Measurements from ENCODE around the gene MT1A. TPM values are rescaled to one million over a fixed set of nuclear protein-coding genes. Genes with fewer than 3 reads are reported as not detected.
A peak's percentile ranks its signal among the peaks of the same experiment; 100 is the strongest.

Gene MT1A
- total RNA-seq, 1 donor from 2014 or later, result not detected

DNA sequence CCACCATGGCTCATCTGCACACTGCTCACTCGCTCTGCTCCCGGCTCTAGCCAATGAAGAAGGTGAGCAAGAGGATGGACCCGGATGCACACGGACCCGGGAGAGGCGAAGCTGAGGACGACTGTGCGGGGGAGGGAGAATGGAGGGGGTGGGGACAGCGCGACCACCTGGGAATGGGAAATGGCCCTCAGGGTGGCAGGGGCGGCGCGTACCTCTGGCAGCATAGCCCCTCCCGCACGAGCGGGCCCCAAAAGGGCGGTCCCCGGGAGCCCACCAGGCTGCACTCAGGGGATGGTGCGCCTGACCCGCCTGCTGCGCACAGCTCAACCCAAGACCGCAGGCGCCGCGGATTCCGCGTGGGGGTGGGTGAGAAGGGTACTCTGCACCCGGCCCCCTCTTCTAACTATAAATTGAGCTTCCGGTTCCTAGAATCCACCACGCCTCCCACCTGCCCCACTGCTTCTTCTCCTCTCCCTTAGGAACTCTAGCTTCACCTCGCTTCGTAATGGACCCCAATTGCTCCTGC lies 37.3 kb downstream of the MT1A start:
- DNase-seq (ENCODE audit: low read depth) (no peak), FAIRE-seq (no peak)
- Mint-ChIP-seq H3K36me3 (ENCODE audit: low read depth, unreplicated experiment) (peaks cover 2% of the 10 kb centered on the region), H3K27me3 (ENCODE audit: low read depth, unreplicated experiment) (peaks cover 86% of the 10 kb centered on the region), H3K4me1 (ENCODE audit: low read depth, unreplicated experiment) (no peaks in the 10 kb centered on the region), H3K4me3 (ENCODE audit: unreplicated experiment) (no peak overlapping the region), H3K9me3 (ENCODE audit: unreplicated experiment) (no peaks in the 10 kb centered on the region), H3K27ac (ENCODE audit: unreplicated experiment) (no peak overlapping the region)
- no peak overlapping the region for H2AFZ ChIP-seq (ENCODE audit: low read depth, low read length)
- peaks cover 53% of the 10 kb centered on the region for H3K27me3 ChIP-seq (ENCODE audit: insufficient read depth, low read length)
- H3K27ac ChIP-seq (ENCODE audit: low read depth, low read length), result no peak overlapping the region
- peaks cover 6% of the 10 kb centered on the region for H3K4me1 ChIP-seq (ENCODE audit: insufficient read depth, low read length)
- H4K20me1 ChIP-seq (ENCODE audit: insufficient read depth, low read length), result no peaks in the 10 kb centered on the region
- no peaks in the 10 kb centered on the region for H3K9me3 ChIP-seq (ENCODE audit: insufficient read depth, low read depth, low read length)
- H3K79me2 ChIP-seq (ENCODE audit: insufficient read depth, low read length), result no peaks in the 10 kb centered on the region
- H3K4me3 ChIP-seq (ENCODE audit: insufficient read depth, low read depth, low read length), result no peak overlapping the region
- no peaks in the 10 kb centered on the region for H3K36me3 ChIP-seq (ENCODE audit: insufficient read depth, low read length)
- TF ChIP-seq, protein P1, sequence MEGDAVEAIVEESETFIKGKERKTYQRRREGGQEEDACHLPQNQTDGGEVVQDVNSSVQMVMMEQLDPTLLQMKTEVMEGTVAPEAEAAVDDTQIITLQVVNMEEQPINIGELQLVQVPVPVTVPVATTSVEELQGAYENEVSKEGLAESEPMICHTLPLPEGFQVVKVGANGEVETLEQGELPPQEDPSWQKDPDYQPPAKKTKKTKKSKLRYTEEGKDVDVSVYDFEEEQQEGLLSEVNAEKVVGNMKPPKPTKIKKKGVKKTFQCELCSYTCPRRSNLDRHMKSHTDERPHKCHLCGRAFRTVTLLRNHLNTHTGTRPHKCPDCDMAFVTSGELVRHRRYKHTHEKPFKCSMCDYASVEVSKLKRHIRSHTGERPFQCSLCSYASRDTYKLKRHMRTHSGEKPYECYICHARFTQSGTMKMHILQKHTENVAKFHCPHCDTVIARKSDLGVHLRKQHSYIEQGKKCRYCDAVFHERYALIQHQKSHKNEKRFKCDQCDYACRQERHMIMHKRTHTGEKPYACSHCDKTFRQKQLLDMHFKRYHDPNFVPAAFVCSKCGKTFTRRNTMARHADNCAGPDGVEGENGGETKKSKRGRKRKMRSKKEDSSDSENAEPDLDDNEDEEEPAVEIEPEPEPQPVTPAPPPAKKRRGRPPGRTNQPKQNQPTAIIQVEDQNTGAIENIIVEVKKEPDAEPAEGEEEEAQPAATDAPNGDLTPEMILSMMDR (IDR thresholded peaks at IDR 0.05; ENCODE audit: insufficient read depth, low read depth, low read length), result no peak
- TF ChIP-seq EZH2 (IDR thresholded peaks at IDR 0.05; ENCODE audit: insufficient read depth, low read length), result no peak
- H3K4me2 ChIP-seq (ENCODE audit: low read length), result peak overlapping the region; percentile 70
- H3K9ac ChIP-seq (ENCODE audit: low read length), result no peak overlapping the region

DNA sequence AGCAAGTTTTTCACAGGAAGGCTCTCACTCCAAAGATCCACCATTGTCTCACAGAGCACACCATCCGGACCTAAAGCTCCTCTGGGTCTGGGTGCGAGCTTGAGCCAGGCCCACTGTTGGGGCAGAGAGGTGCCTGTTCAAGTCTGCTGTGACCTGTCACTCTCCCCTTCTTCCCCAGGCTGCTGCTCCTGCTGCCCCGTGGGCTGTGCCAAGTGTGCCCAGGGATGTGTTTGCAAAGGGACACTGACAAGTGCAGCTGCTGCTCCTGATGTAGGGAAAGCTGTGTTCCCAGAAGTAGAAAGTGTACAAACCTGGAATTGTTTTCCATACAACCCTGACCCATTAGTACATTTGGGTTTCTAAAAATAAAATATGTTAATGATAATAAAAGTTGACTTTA lies 39.0 kb downstream of the MT1A start:
- no peaks in the 10 kb centered on the region for H3K36me3 ChIP-seq (ENCODE audit: insufficient read depth, low read length)
- H3K9me3 ChIP-seq (ENCODE audit: insufficient read depth, low read depth, low read length), result no peaks in the 10 kb centered on the region
- no peak overlapping the region for H3K4me3 Mint-ChIP-seq (ENCODE audit: unreplicated experiment)
- peaks cover 74% of the 10 kb centered on the region for H3K27me3 Mint-ChIP-seq (ENCODE audit: low read depth, unreplicated experiment)
- peaks cover 13% of the 10 kb centered on the region for H3K4me1 ChIP-seq (ENCODE audit: insufficient read depth, low read length)
- no peaks in the 10 kb centered on the region for H3K36me3 Mint-ChIP-seq (ENCODE audit: low read depth, unreplicated experiment)
- no peak overlapping the region for H3K4me2 ChIP-seq (ENCODE audit: low read length)
- H3K9me3 Mint-ChIP-seq (ENCODE audit: unreplicated experiment), result peaks cover 1% of the 10 kb centered on the region
- peaks cover 35% of the 10 kb centered on the region for H3K27me3 ChIP-seq (ENCODE audit: insufficient read depth, low read length)
- H3K27ac ChIP-seq (ENCODE audit: low read depth, low read length), result no peak overlapping the region
- no peaks in the 10 kb centered on the region for H3K79me2 ChIP-seq (ENCODE audit: insufficient read depth, low read length)
- H3K9ac ChIP-seq (ENCODE audit: low read length), result no peak overlapping the region
- no peak overlapping the region for H3K27ac Mint-ChIP-seq (ENCODE audit: unreplicated experiment)
- H3K4me1 Mint-ChIP-seq (ENCODE audit: low read depth, unreplicated experiment), result peaks cover 3% of the 10 kb centered on the region
- no peak for FAIRE-seq
- no peak overlapping the region for H2AFZ ChIP-seq (ENCODE audit: low read depth, low read length)
- no peak for TF ChIP-seq EZH2 (IDR thresholded peaks at IDR 0.05; ENCODE audit: insufficient read depth, low read length)
- TF ChIP-seq, protein P1 (IDR thresholded peaks at IDR 0.05; ENCODE audit: insufficient read depth, low read depth, low read length), result no peak
- DNase-seq (ENCODE audit: low read depth), result no peak
- H4K20me1 ChIP-seq (ENCODE audit: insufficient read depth, low read length), result no peaks in the 10 kb centered on the region
- no peak overlapping the region for H3K4me3 ChIP-seq (ENCODE audit: insufficient read depth, low read depth, low read length)

DNA sequence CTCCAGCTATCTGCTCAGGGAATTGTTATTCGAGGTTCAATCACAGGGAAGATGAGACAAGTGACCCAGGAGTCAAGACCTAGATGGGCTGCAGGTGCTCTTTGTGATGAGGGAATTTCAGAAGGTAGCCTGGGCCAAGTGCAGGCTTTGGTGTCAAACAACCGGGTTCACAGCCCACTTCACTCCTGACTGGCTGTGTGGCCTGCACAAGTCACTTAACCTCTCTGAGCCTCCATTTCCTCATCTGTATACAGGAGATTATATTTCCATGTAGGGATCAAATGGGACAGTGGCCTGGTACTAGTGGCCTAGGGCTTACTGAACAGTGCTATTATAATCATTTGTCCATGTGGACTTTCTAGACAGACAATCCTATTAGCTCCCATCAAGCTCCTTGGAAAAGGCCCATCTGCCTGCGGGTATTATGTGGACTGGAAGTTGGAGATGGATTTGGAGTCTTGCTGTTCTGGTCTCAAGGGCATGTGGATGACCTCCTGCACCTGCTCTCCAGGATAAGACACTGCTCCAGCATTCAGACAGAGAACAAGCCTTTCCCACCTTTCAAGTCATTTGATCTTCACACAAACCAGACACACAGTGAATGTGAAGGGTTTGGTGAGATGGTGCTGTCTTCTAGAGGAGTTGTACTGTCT lies 40.7 kb downstream of the MT1A start:
- no peak for DNase-seq (ENCODE audit: low read depth)
- H3K4me1 Mint-ChIP-seq (ENCODE audit: low read depth, unreplicated experiment), result peaks cover 3% of the 10 kb centered on the region
- H3K4me2 ChIP-seq (ENCODE audit: low read length), result no peak overlapping the region
- H3K4me3 Mint-ChIP-seq (ENCODE audit: unreplicated experiment), result no peak overlapping the region
- FAIRE-seq, result no peak
- no peak overlapping the region for H3K27ac ChIP-seq (ENCODE audit: low read depth, low read length)
- H3K27me3 ChIP-seq (ENCODE audit: insufficient read depth, low read length), result peaks cover 22% of the 10 kb centered on the region
- no peaks in the 10 kb centered on the region for H4K20me1 ChIP-seq (ENCODE audit: insufficient read depth, low read length)
- H3K36me3 Mint-ChIP-seq (ENCODE audit: low read depth, unreplicated experiment), result no peaks in the 10 kb centered on the region
- H3K36me3 ChIP-seq (ENCODE audit: insufficient read depth, low read length), result no peaks in the 10 kb centered on the region
- H2AFZ ChIP-seq (ENCODE audit: low read depth, low read length), result no peak overlapping the region
- TF ChIP-seq, protein P1 (IDR thresholded peaks at IDR 0.05; ENCODE audit: insufficient read depth, low read depth, low read length), result no peak
- TF ChIP-seq EZH2 (IDR thresholded peaks at IDR 0.05; ENCODE audit: insufficient read depth, low read length), result no peak
- no peaks in the 10 kb centered on the region for H3K9me3 ChIP-seq (ENCODE audit: insufficient read depth, low read depth, low read length)
- H3K9ac ChIP-seq (ENCODE audit: low read length), result no peak overlapping the region
- peaks cover 20% of the 10 kb centered on the region for H3K4me1 ChIP-seq (ENCODE audit: insufficient read depth, low read length)
- no peak overlapping the region for H3K27ac Mint-ChIP-seq (ENCODE audit: unreplicated experiment)
- peaks cover 1% of the 10 kb centered on the region for H3K9me3 Mint-ChIP-seq (ENCODE audit: unreplicated experiment)
- peaks cover 68% of the 10 kb centered on the region for H3K27me3 Mint-ChIP-seq (ENCODE audit: low read depth, unreplicated experiment)
- H3K4me3 ChIP-seq (ENCODE audit: insufficient read depth, low read depth, low read length), result no peak overlapping the region
- H3K79me2 ChIP-seq (ENCODE audit: insufficient read depth, low read length), result no peaks in the 10 kb centered on the region
